Astrocyte of the spinal cord (primary cell): ENCODE data around the gene CCDC57.

Experiments
- DNase-seq: peaks from one replicate; pipeline ENCODE4 v3.0.0; 2011; ENCODE audit warnings: low read depth, low spot score
- H3K4me3 ChIP-seq: 2 replicates; pipeline ENCODE4 v1.5.1; 2011; ENCODE audit warnings: low read depth, mild to moderate bottlenecking, low read length, moderate library complexity
- CTCF ChIP-seq: IDR thresholded peaks from 2 replicates; pipeline ENCODE4 v1.5.1; 2012; ENCODE audit warnings: low read depth, mild to moderate bottlenecking, low read length, inconsistent platforms
- in situ Hi-C: cut with HindIII; loops from 2 replicates; pipeline ENCODE4 v1.10.0; 2017; ENCODE audit warnings: low sequenced_read_pairs

Gene CCDC57

GRCh38 chr17:82062984-82063368, 149.7 kb downstream of the CCDC57 start:
- no peak for DNase-seq
- H3K4me3 ChIP-seq: no peak overlapping the region
- in situ Hi-C loops: no loop called here
- TF ChIP-seq CTCF: no peak

GRCh38 chr17:82062076-82062983, 150.3 kb downstream of the CCDC57 start:
- DNase-seq: no peak
- no peak overlapping the region for H3K4me3 ChIP-seq
- in situ Hi-C loops: no loop called here

DNA sequence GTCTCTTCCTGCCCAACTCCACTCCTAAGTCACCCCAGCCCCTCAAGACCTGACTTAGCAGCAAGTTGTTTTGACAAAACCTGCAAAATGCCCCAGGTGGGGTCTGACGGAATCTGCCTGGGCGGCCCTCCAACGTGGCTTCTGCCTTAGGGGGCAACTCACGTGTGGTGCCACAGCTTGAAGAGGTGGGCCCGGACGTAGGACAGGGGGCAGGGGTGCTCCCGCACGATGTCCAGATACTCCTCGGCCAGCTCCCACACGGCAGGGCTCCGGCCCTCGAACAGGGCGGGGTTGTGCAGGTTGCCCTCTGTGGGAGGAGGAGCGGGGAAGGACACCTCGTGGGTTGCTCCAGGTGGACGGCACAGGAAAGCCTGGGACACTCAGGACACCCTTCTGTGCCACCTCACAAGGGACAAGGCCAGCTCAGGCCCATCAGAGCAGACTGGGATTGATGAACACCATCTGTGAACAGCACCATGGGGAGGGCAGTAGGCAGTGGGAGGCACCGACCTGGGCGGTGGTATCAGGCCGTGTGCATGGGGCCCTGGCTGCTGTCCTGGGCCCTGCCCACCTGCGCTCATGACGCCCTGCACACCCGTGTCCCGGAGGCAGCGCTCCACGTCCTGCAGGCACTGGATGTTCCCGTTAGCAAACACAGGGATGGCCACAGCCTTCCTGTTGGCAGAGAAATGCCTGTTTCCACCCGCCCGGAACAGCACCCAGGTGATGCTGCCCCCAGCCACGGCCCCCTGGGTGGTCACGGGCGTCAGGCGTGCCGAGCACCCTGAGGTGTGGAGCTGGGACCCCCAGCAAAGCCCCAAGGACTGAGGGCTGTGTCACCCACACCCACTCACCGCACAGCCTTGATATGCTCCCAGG, 151.4 kb downstream of the CCDC57 start:
- DNase-seq: no peak
- H3K4me3 ChIP-seq: no peak overlapping the region
- in situ Hi-C loops: no loop called here
- TF ChIP-seq CTCF: no peak

More at GRCh38 chr17:82062076-82062983, 150.3 kb downstream of the CCDC57 start:
- TF ChIP-seq CTCF: peak; percentile 6

GRCh38 chr17:82060614-82061013, 152.0 kb downstream of the CCDC57 start:
- in situ Hi-C loops: no loop called here
- no peak for DNase-seq
- no peak overlapping the region for H3K4me3 ChIP-seq
- TF ChIP-seq CTCF: no peak

- DNase-seq: no peak
- TF ChIP-seq CTCF: no peak
- H3K4me3 ChIP-seq: no peak overlapping the region
- in situ Hi-C loops: no loop called here
Measured at GRCh38 chr17:82060001-82060380, 152.7 kb downstream of the CCDC57 start.

DNA sequence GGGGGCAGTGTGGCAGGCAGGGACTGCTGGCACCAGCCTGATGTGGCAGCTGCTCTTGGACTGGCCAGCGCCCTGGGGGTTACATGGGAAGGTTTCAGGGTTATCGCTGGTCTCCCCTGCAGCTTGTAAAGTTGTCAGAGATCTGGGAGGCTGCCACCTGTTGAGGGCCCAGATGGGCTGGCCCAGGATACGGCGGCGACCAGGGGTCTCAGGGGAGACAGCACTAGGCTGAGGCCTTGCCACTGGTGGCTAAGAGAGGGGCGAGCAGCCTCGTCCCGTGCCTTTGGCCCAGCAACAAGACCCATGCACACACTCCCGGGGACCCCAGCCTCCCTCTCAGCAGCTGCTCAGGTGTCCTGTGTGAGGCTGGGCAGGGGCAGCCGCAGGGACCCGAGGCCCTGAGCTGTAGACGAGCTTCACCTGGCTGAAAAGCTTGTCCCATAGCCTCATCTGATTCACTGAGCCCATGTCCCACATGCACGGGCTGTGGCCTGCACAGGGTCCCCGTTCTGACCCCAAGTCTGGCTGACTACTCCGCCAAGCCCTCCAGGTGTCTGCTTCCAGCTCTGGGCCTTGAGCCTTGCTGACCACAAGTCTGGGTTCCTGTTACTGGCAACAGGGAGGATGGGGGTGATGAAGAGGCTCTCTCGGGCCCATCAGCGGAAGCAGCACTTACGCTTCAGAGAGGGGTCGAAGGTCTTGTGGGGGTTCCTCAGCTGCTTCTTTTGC, 153.2 kb downstream of the CCDC57 start:
- no peak for TF ChIP-seq CTCF
- in situ Hi-C loops: no loop called here
- no peak for DNase-seq
- H3K4me3 ChIP-seq: no peak overlapping the region
